ENCODE results near the gene HLTF. TPM values are rescaled to one million over a fixed set of nuclear protein-coding genes. Genes with fewer than 3 reads are reported as not detected.
"Not testable (repeated sequence)": the region's sequence is repeated elsewhere in the genome, so short reads cannot be mapped to it uniquely, and the experiment has no call there.

HLTF gene
- total RNA-seq, 1 donor from 2014 or later: 15.9 TPM

GRCh38 chr3:148991219-148992026 lies 94.9 kb downstream of the HLTF start, which contains the start of gene GYG1:
GYG1 (plus strand) TSS chr3:148991540; CDS start chr3:148991641, 101 bp downstream.
- peak; percentile 69 for DNase-seq (ENCODE audit: low spot score)
- no peaks in the 10 kb centered on the region for H3K4me1 Mint-ChIP-seq (ENCODE audit: unreplicated experiment)
- peak within 1 kb of the TSS; percentile 89 for H3K4me3 Mint-ChIP-seq (ENCODE audit: unreplicated experiment)
- TF ChIP-seq CTCF (IDR thresholded peaks at IDR 0.05; ENCODE audit: unreplicated experiment): no peak
- peaks cover 7% of the 10 kb centered on the region for H3K27me3 Mint-ChIP-seq (ENCODE audit: unreplicated experiment)
- peaks cover 16% of the 10 kb centered on the region for H3K36me3 Mint-ChIP-seq (ENCODE audit: low read depth, unreplicated experiment)
- H3K9me3 Mint-ChIP-seq (ENCODE audit: unreplicated experiment): no peaks in the 10 kb centered on the region
- H3K27ac Mint-ChIP-seq (ENCODE audit: unreplicated experiment): peak within 1 kb of the TSS; percentile 39

- TF ChIP-seq CTCF (IDR thresholded peaks at IDR 0.05; ENCODE audit: unreplicated experiment): no peak
- no peak for DNase-seq (ENCODE audit: low spot score)
- Mint-ChIP-seq H3K9me3 (ENCODE audit: unreplicated experiment) (no peaks in the 10 kb centered on the region), H3K4me1 (ENCODE audit: unreplicated experiment) (no peaks in the 10 kb centered on the region), H3K27me3 (ENCODE audit: unreplicated experiment) (peaks cover 11% of the 10 kb centered on the region), H3K27ac (ENCODE audit: unreplicated experiment) (no peak overlapping the region), H3K36me3 (ENCODE audit: low read depth, unreplicated experiment) (peaks cover 5% of the 10 kb centered on the region), H3K4me3 (ENCODE audit: unreplicated experiment) (peak overlapping the region; percentile 60)
Measured at GRCh38 chr3:148990236-148990635, 96.1 kb downstream of the HLTF start.

GRCh38 chr3:148987551-148987950 lies 98.8 kb downstream of the HLTF start:
- H3K27ac Mint-ChIP-seq (ENCODE audit: unreplicated experiment); DNase-seq (ENCODE audit: low spot score); H3K4me3 Mint-ChIP-seq (ENCODE audit: unreplicated experiment); H3K9me3 Mint-ChIP-seq (ENCODE audit: unreplicated experiment); H3K36me3 Mint-ChIP-seq (ENCODE audit: low read depth, unreplicated experiment); H3K4me1 Mint-ChIP-seq (ENCODE audit: unreplicated experiment): not testable (repeated sequence)
- peaks cover 12% of the 10 kb centered on the region for H3K27me3 Mint-ChIP-seq (ENCODE audit: unreplicated experiment)

- H3K36me3 Mint-ChIP-seq (ENCODE audit: low read depth, unreplicated experiment): no peaks in the 10 kb centered on the region
- no peaks in the 10 kb centered on the region for H3K9me3 Mint-ChIP-seq (ENCODE audit: unreplicated experiment)
- no peaks in the 10 kb centered on the region for H3K4me1 Mint-ChIP-seq (ENCODE audit: unreplicated experiment)
- no peak for TF ChIP-seq CTCF (IDR thresholded peaks at IDR 0.05; ENCODE audit: unreplicated experiment)
- peaks cover 5% of the 10 kb centered on the region for H3K27me3 Mint-ChIP-seq (ENCODE audit: unreplicated experiment)
- no peak for DNase-seq (ENCODE audit: low spot score)
- no peak overlapping the region for H3K27ac Mint-ChIP-seq (ENCODE audit: unreplicated experiment)
- H3K4me3 Mint-ChIP-seq (ENCODE audit: unreplicated experiment): no peak overlapping the region
Measured at GRCh38 chr3:148981273-148981672, 105.1 kb downstream of the HLTF start.

Other genes with a start within 250 kb of the HLTF start
- gene CPA3, start 221.2 kb downstream of the HLTF start, total RNA-seq (ENCODE audit: unreplicated experiment): not detected
- gene GYG1, start 95.0 kb downstream of the HLTF start, total RNA-seq (ENCODE audit: unreplicated experiment): 44.8 TPM
- 18.8 TPM for gene HPS3, start 43.1 kb upstream of the HLTF start, total RNA-seq (ENCODE audit: unreplicated experiment)
- gene CP, start 135.3 kb upstream of the HLTF start, total RNA-seq (ENCODE audit: unreplicated experiment): 0.44 TPM
- 57.4 TPM for gene TM4SF18, start 247.1 kb upstream of the HLTF start, total RNA-seq (ENCODE audit: unreplicated experiment)

All from endothelial cell (in vitro differentiated cells).